Stimulated activated CD4-positive, alpha-beta T cell treated with anti-CD3 and anti-CD28 coated beads, Interleukin-2, amount 100 ng/mL, for 4 hours (primary cell): ENCODE measurements around the gene RAB22A.

Experiments
- DNase-seq: peaks from one replicate; pipeline ENCODE4 v3.0.0-alpha.2; 2020; ENCODE audit warnings: low read depth

RAB22A gene, protein sequence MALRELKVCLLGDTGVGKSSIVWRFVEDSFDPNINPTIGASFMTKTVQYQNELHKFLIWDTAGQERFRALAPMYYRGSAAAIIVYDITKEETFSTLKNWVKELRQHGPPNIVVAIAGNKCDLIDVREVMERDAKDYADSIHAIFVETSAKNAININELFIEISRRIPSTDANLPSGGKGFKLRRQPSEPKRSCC

DNA sequence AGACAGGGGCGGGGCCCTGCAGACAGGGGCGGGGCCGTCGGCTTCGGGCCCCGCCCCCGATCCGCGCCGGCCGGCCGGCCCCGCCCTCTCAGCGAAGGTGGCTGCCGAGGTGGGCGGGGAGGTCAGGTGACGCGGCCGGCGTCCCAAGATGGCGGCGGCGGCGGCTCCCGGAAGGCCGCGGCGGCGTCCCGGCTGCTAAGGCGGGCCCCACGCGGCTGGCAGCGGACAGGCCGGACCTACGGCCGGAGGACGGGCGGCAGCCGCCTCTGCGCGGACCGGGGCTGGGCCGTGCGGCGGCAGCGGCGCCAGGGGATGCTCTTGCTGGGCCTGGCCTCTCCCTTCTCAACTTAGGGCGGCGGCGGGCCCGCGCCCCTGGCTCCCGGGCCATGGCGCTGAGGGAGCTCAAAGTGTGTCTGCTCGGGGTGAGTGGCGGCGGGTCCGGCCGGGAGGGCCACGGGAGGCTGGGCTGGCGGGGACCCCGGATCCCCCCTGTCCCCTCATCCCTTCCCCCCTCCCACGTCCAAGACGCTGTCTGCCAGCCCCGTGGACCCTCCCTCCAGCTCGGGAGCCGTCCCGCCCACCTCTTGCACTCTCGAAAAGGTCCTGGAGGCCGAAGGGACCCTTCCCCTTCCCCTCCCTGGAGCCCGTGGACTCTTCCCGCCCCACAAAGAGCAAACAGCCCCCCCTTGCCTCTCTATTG, at the start of gene RAB22A:
Gene RAB22A (plus strand): TSS at position 125 of the 700 bp plus-strand sequence. CDS start 262 bp downstream, at position 387.
- peak; percentile 73 for DNase-seq

DNA sequence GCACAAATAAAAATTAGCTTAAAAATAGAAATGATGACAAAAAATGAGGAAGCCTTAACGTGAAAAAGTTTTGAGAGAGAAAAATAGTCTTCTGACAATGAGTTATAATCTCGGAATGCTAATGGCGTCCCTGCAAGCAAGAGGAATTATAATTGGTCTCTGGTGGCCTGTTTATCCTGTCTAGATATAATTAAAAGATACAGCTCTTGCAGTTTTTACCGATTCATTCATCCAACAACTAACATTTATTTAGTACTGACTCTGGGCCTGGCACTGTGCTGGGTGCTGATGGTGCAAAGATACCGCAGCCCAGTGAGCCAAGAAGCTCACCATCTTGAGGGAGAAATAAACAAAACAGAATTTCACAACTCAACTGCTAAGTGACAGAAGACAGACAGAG, 49.5 kb upstream of the RAB22A start:
- DNase-seq: no peak

DNA sequence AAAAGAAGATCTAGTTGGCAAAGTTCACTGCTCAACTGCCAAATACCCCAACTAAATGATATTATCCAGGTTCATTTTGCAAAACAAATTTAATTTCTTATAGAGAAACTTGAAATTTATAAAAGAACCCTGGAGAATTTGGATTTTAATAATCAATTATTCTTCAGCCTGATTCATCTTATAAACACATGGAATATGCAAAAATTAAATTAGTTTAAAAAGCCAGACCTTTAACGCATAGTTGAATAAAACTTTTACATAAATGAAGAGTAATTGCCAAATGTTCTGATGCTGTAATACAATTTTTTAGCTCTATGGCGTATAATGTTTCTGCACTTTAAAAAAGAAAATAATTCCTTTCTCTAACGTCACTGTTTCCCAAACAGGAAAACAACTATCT, 47.9 kb upstream of the RAB22A start:
- DNase-seq: no peak

DNA sequence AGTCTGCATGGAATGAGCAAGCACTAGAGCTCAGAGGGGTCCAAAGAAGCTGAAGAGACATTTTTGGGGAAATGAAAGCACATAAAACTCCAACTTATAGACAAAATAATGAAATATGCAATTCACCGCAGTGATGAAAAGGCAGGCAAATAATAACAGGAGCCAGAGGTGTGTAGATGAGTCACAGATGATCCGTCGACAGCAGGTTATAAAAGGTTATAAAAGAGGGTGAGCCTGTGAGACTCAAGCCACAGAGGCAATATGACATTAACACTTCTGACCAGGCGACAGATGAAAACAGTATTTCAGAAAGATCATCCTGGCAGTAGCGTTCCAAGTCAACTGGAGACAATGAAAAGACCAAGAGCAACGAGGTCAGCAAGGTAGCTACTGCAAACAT, 45.2 kb upstream of the RAB22A start:
- no peak for DNase-seq

DNA sequence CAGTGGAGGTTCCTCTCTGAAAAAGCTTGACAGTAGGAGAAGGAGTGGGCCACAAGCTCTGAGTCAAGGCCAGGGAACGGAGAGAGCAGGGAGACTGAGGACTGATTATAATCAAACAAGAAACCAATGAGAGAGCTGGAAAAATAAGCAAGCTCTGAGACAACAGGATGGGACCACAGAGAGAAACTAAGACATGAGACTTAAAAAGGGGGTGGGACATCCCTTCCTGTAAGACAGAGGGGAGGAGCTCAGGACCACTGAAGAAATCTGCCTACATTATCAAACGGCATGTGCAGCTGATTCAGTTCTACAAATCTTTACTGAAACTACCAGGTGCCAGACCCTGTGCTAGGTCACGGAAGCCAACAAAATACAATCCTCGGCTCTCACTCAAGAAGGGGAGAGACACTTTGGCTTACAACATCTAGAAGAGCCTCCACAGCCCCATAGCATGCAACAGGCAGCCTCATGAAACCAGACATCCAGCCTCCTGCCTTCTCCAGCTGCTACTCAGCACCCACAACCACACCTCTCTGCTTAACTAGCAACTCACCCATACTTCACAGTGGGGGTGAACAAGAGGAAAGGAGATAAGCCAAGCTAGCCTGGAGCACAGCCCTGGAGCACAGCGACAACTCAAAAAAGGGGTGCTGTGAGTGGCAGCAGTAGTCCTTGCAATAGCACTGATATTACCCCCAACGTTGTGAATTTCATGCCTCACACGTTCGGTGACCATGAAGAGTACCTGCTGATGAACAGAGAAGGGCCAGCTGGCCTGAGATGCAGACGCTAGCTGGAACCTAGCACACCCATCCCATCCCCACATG, 41.9 kb upstream of the RAB22A start:
- DNase-seq: no peak

DNA sequence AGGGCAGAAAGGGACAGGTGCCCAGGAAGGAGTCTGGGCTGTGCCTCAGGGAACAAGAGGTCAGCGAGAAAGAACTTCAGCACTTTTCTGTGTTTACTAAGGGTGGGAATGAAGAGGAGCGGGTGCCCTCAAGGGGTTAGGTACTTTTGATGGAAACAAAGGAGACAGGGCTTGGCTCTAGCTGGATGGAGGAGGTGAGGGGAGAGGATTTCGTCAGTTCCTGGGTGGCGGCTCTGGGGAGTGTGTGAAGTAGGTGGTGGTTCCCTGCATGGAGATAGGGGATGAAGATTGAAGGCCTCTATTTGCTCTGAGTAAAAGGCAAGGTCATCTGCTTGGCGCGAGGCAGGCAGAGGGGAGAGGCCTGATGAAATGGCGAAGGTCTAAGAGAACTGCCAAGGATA, 41.1 kb upstream of the RAB22A start:
- no peak for DNase-seq

DNA sequence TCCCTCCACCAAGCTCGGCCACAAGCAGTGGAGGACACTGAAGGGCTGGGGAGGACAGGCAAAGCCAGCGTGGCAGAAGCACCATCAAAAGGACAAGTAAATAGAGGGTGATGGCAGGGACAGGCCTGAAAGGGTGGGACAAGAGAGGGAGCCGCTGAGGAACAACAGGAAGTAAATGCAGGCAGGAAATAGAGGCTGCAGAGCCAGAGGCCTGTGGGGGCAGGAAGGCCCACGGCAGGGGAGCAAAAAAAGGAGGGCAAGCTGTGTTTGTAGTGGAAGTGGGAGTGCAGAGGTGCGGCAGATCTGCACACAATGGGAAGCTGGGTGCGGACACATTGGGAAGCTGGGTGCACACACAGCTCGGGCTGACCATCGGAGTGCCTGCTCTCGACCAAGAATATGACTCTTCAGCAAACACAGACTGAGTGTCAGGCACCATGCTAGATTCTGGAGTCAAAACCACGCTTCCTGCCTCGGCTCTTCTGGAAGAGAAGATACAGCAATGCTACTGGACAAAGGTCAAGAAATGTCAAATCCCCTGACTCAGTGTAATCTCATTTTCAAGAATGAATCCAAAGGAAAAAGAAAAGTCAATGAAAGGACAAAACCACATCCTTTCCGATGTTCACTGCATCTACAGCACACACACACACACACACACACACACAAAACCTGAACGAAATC, 40.4 kb upstream of the RAB22A start:
- no peak for DNase-seq

DNA sequence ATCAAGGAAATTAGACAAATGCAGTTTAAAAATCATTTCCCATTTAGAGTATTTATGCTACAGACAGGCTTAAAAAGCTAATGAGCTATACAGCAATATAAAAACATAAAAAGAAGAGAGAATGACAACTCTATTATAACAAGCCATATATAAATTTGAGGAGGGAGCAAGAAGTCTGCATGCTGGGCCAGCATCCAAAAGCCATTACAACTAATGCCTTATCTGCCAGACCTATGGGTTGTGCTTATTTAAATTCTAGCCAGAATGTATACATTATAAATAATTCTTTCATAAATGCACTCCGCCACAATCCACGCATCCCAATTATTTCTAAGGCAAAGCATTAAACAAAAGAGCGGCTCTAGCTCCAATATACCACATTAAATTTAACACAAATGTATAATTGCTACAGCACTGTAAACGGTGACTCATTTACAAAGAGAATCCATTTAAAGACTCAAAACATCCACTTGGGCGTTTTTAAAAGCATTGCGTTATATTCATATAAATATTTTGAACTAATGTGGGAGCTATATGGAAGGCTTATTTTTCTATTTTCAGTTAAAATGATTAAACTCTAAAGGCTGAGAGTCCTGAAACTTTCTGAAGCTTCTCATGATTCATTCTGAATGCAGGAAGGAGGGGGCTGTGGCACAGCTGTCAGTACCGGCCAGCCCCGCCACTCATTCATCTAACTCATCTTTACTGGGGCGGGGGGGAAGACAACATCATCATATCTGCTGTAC, 37.7 kb upstream of the RAB22A start:
- DNase-seq: peak; percentile 13

DNA sequence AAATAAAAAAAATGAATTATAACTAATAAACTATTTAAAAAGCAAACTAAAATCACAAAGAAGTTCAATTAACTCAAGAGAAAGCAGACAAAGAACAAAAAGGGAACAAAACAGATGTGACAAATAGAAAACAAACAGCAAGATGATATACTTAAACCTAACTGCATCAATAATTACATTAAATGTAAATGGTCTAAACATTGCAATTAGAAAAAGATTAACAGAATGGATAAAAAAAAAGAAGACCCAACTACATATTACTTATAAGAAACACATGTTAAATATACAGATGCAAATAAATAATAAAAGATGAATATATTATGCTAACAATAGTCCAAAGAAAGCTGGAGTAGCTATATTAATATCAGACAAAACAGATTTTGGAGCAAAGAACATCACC, 35.1 kb upstream of the RAB22A start:
- no peak for DNase-seq

DNA sequence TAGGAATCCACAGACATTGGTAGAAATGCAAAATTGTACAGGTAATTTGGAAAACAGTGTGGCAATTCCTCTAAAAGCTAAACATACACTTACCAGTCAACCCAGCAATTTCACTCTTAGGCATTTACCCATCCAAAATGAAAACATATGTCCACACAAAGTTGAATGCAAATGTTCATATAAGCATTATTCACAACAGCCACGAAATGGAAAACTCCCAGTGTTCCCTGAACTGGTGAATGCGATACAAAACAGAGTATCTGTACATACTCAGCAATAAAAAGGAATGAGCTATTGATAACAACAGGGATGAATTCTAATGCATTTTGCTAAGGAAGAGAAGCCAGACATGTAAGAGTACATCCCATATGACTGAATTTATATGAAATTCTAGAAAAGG, 32.4 kb upstream of the RAB22A start:
- DNase-seq: no peak

DNA sequence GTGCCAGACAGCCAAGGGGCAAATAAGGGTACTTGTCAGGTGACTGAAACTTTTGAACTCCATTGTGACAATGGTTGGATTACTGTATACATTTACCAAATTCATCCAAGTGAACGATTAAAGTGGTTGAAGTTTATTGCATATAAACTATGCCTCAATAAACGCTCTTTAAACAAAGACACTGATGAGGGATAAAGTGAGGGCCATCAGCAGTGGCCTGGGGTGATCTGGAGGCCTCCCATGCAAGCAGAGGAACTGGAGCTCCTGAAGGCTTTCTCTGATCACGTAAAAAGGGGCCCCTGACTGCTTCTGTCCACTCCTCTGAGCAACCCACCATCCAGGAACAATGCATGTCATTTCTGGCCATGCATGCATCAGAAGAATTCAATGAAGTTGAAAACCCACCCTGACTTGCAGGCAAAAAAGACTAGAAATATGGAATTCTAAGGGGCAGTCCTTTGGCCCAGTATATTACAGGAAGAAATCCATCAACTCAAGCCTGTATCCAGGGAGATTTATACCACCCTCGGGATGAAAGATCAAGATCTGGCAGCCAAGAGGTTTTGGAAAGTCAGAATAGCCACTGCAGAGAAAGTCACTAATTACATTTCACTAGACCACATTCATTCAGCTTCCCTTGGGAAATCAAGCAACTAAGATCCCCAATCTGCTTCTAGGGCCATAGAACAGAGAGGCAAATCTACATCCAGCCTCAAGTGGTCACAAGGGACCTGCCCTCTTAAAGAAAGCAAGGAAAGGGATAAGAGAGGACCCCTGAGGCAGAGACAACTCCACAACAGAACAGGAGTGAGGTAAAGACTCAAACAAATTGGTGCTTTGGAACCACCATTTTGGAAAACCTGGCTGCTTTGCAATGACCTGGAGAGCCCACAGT, 31.7 kb upstream of the RAB22A start:
- no peak for DNase-seq

DNA sequence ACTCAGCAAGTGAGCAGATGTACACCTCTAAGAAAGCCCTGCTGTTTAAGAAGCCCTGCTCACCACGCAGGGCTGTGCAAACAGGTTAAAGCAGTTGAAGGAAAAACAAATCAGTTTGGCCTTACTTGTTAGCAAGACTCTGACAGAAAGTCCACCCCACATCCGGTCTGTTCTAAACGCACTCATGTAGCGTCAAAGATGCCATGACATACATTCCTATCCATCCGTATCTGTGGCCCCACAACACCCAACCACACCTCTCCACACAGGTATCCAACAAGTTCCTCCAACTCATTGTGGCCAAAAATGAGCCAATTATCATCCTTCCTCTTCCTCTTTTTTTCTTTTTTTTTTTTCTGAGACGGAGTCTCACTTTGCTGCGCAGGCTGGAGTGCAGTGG, 22.8 kb upstream of the RAB22A start:
- DNase-seq: no peak

DNA sequence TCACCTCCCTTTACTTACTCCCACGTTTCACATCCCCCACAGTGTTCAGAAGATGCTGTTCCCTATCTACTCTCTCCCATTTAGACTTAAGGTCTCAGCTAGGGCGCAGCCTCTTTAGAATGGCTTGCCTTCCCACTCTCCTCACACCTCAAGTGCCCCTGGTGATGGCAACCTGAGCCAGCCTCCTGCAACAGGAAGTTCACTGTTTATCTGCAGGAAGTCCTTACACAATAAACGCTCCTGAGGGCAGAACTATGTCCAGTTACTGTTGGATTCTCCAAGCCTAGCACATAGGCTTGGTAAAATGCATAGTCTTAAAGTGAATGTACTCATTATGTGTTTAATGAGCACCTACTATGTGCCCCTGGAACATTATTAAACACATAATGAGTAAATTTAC, 21.9 kb upstream of the RAB22A start:
- no peak for DNase-seq

DNA sequence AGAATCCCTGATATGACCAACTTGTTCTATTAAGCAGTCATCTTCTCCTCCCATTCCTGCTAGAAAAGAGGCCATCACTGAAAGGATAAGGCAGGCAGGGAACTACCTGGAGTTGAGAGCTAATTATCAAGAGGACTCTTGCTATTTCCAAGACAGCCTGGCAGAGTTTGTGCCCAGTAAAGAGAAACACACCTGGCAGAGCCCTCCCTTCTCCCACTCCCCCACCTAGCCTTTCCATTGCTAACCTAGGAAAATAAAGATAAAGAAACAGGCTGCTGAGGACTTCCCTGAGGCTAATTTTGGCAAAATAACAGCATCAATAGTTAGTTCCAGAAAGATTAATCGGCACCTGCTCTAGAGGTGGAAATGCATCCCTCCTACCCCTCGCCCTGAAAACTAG, 20.4 kb upstream of the RAB22A start:
- no peak for DNase-seq

DNA sequence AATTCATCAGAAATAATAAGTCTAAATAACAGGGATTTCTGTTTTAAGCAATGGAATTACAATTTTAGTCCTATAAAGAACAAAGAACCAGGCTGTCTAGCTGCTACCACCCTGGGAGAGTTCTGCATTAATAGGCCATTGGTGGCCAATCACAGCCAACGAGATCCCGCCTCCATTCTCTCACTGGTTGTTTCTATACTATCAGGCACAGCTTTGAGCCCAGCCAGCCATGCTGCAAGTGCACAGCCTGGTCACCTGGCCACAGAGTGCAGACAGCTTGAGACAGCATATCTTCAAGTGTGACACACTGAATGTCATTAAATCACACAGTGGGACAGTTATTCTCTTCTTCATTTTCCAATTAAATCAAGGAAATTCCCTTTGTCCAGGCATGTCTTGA, 16.1 kb upstream of the RAB22A start:
- DNase-seq: no peak

DNA sequence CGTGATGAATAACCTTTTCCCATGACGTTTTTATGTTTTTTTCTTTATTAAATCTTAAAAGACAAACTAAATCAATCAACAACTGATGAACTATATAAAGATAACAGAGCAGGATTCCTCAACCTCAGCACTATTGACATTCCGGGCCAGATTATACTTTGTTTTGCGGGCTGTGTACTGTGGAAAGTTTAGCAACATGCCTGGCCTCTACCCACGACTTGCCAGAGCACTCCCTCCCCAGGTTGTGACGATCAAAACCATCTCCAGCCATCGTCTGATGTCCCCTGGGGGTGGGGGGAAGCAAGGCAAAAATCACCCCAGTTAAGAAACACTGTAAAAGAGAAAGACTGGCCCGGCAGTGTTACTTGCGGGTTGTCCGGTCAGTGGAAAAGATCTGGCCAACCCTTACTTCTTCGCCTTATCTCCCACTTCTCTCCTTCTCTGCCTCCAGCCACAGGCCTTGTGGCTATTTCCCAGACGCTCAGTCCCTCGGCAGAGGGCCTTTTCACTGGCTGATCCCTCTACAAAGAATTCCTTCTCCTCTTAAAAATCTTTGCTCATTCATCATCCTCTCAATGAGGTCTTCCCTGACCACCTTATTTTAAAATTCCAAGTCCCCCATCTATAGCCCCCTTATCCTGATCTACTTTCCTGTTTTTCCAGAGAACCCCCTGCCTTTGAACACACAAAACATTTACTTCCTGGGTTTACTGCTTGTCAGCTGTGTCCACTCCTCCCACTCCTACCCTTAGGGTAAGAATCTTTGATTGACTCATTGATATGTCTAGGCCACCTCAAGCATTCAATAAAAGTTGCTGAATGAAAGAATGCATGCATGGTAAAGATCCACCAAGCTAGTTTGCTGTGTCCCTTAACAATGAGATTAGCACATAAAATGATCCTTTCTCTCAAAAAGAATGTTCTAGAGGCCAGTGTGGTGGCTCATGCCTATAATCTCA, 14.7 kb upstream of the RAB22A start:
- no peak for DNase-seq

DNA sequence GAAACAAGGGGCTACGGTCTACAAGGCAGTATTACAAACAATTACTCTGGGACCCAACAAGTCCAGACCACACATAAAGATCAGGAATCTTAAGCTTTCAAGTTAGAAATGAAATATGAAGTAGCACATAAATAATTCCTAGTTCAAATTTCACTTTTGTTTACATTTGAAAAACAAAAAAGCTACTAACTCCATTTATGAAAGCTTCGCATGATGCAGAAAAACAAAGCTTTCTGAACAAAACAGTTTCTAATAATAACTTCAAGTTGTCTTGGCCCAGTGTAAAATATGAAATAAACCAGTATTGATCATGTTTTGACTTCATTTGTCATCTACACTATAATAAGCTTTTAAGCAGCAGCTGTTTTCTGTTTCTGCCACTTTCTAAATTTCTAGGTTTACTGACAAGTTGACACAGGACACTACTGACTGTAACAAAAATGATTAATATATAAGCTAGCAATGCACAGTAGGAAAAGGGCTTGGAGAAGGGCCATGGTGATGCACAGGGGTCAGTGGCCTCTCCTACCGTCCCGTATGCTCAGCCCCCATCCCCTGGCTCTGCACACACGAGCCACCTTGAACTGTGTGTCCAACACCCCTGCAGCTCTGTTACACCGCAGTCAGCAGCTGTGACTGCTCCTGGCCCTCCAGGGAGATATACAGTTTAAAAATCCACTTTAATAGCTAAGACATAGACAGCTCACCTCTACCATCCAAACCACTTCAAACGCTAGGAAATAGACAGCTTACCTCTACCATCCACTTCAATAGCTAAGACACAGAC, 13.3 kb upstream of the RAB22A start:
- no peak for DNase-seq

DNA sequence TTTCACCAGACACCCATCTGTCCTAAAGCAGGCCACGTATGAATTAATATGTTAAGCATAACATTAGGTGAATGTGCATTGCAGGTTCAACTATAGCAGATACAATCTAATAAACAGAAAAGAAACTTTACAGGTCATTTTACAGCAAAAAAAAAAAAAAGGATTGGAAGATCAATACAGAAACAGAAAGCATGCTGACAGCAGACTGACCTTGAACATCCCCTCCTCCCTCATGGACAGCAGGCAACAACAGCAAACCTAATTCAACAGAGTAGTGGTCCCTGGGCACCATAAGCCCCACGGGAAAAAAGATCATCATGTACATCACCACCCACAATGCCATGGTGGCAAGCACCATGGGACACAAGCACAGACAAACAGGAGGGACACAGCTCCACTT, 12.1 kb upstream of the RAB22A start:
- DNase-seq: no peak

DNA sequence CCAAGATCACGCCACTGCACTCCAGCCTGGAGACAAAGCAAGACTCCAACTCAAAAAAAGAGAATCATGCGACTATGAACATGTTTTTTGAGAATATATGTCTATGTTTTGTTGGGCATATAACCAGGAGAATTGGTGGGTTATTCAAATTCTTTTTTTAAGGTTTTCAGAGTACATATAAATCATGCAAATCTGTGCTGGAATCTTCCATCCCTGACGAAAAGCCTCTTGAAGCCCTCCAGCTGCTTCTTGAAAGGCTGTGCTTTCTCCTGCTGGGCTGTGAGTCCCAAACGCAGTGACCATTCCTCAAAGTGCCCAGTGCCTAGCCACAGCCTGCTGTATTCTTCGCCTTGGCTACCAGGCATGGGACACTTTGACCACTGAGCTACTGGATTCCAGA, 9.2 kb upstream of the RAB22A start:
- no peak for DNase-seq
